LoVo (cell line): Measurements from ENCODE around the gene ABCB7.
"Not testable (repeated sequence)": the region's sequence is repeated elsewhere in the genome, so short reads cannot be mapped to it uniquely, and the experiment has no call there.

Source experiments
- DNase-seq: peaks from one replicate; pipeline ENCODE4 v3.0.0-alpha.2; 2016; ENCODE audit warnings: low spot score

The ABCB7 gene

DNA sequence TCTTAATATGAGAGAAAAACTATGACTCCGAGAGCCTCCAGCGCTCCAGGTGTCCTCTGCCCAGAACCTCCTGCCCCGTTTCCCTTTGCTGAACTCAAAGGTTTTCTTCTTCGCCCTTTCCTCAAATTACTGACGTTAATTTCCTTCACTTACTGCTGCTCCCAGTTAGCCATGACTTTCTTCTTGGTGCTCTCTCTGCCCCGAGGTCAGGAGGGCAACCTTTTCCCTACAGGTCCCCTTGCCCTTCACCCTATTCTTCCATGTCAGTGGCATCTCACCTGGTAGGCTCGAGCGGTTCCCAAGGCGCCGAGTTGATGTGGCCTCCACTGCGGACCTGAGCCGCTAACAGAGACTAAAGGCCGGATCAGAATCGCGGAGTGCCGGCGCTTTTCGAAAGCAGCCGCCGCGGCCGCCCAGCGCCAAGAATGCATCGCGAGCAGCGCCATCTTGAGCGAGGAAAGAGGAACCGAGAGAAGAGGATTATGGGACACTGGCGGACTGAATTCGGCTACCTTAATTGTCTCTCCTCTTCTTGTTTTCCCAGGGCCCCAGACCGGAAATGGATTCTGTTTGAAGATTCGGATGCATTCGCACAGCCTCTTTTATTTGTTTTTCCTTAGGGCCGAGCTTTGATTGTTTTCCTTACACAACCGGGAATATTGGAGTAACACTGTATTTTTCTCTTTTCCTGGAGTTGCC, at the start of gene ABCB7:
ABCB7 (minus strand) TSS at position 457 of the 699 bp plus-strand sequence; CDS start at position 446, 11 bp downstream.
- peak; percentile 63 for DNase-seq

DNA sequence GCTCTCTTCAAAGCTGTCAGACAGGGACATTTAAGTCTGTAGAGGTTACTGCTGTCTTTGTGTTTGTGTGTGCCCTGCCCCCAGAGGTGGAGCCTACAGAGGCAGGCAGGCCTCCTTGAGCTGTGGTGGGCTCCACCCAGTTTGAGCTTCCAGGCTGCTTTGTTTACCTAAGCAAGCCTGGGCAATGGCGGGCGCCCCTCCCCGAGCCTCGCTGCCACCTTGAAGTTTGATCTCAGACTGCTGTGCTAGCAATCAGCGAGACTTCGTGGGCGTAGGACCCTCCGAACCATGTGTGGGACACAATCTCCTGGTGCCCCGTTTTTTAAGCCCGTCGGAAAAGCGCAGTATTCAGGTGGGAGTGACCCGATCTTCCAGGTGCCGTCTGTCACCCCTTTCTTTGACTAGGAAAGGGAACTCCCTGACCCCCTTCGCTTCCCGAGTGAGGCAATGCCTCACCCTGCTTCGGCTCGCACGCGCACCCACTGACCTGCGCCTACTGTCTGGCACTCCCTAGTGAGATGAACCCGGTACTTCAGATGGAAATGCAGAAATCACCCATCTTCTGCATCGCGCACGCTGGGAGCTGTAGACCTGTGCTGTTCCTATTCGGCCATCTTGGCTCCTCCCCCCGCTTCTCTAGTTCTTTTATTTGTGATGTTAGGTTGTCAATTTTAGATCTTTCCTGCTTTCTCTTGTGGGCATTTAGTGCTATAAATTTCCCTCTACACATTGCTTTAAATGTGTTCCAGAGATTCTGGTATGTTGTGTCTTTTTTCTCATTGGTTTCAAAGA, 32.5 kb upstream of the ABCB7 start:
- peak; percentile 2 for DNase-seq

DNA sequence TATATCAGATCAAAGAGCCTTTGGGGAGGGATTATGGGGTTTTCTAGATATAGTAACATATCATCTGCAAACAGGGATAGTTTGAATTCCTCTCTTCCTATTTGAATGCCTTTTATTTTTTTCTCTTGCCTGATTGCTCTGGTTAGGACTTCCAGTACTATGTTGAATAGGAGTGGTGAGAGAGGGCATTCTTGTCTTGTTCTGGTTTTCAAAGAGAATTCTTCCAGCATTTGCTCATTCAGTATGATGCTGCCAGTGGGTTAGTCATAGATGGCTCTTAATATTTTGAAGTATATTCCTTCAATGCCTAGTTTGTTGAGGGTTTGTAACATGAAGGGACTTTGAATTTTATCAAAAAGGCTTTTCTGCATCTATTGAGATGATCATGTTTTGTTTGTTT, 25.6 kb upstream of the ABCB7 start:
- no peak for DNase-seq

DNA sequence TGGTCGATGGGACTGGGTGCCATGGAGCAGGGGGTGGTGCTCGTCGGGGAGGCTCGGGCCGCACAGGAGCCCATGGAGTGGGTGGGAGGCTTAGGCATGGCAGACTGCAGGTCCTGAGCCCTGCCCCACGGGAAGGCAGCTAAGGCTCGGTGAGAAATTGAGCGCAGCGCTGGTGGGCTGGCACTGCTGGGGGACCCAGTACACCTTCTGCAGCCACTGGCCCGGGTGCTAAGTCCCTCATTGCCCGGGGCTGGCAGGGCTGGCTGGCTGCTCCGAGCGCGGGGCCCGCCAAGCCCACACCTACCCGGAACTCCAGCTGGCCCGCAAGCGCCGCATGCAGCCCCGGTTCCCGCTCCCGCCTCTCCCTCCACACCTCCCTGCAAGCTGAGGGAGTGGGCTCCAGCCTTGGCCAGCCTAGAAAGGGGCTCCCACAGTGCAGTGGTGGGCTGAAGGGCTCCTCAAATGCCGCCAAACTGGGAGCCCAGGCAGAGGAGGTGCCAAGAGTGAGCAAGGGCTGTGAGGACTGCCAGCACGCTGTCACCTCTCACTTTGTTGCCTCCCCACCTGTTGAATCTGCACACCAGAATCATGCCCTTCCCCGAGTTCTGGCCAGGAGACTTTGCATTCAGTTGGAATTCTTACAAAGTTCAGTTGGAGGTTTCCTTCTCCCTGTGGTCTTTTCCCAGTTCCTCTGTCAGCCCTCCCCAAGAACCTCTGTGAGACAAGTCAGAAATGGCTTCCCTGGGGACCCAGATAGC, 23.6 kb upstream of the ABCB7 start:
- DNase-seq = not testable (repeated sequence)

DNA sequence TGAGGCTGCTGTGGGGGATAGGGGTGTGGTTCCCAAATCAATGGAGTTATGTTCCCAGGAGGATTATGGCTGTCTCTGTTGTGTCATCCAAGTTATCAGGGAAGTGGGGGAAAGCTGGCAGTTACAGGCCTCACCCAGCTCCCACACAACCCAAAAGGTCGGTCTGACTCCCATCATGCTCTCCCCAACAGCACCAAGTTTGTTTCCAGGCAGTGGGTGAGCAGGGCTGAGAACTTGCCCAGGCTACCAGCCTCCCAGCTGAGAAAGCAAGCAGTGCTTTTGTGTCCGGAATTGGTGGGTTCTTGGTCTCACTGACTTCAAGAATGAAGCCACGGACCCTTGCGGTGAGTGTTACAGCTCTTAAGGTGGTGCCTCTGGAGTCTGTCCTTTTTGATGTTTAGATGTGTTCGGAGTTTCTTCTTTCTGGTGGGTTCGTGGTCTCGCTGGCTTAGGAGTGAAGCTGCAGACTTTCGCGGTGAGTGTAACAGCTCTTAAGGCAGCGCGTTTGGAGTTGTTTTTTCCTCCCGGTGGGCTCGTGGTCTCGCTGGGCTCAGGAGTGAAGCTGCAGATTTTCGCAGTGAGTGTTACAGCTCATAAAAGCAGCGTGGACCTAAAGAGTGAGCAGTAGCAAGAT, 16.3 kb upstream of the ABCB7 start:
- not testable (repeated sequence) for DNase-seq

DNA sequence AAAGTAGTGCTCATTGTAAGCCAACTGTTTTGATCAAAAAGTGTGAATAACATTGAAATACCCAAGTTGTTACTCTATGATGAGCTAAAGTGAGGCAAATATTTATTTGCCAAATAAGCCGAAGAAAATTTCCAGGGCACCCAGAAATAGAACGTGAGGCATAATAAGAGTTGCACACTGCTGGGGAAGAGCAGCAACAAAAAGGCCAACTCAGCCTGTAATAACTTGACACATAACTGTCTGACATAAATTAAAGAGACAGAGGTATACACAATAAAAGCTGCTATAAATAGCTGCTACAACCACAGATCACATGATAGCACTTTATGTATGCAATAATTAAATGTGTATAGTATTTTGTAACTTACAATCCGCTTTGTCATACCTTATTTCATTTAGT, 2.0 kb upstream of the ABCB7 start:
- no peak for DNase-seq

DNA sequence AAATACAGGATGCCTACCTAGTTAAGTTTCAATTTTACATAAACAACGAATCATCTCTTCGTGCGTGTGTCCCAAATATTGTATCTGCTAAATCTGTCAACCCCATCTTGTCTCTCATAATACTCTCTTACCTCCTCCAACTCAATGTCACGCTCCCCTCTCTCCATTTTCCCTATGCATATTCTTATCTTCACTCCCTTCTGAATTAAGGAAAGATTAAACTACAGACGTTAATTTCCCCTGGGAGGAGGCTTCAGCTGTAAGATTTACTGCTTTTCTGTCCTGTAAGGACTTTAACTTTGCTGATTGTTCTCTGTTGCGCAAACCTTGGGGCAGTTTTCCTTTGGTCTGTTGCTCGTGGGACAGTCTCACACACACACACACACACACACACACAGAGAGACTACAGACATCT, 455 bp upstream of the ABCB7 start:
- DNase-seq = no peak

DNA sequence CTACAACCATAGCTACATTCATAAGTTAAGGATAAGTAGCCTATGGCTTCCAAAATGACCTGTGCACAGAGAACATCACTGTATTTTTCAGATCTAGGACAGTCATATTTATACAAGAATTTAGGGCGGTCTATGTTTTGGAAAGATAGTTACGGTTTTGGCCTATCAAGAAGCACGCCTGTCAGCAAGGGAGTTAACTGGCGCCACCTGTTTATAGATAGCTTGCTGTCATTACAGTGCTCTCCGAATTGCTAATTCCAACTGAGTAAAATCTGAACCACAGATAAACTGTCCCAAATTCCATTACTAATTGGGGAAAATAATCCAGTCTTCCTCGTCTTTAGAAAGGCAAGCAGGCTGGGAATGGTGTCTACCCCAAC, 646 bp downstream of the ABCB7 start:
- DNase-seq = no peak

DNA sequence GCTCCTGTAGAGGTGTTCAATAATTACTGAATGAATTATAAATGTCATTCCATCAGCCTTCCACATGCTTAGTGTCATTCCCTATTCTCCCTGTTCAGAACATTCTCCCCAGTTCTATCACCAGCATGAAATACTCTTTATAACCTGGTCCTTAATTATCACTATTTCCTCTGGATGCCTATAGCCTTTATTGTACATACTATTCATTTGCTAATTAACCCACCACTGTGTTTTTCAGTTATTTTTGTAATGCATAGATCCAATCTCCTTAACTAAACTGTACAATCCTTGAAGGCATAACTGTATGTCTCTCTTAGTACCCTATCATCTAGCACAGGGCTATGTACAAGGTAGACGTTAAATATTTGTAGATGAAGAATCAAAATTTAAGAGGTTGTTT, 1.2 kb downstream of the ABCB7 start:
- no peak for DNase-seq

DNA sequence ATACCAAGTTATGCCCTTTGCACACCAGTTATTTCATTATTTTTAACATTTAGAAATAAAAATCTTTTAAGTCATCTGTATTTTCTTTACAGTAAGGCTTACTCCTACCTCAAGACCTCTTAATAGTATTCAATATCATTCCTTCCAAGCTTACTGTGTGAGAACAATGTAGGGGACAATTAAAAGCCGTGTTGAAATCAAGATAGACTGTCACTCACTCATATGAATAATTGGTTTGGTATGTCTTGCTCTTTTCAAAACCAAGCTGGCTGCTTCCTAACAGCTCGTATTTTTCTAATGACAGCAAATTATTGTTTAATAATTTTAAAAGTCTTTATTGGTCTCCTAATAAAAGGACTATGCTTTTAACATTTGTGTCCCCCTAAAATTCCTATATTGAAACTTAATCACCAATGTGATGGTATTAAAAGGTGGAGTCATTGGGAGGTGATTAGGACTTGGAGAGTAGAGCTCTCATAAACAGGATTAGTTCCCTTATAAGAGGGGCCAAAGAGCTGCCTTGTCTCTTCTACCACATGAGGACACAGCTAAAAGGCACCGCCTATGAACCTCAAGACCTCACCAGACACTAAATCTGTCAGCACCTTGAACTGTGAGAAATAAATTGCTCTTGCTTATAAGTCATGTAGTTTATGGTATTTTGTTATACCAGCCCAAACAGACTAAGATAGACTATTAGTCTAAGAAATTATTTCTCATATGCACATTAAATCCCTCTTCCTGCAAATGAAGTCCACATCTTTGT, 4.1 kb downstream of the ABCB7 start:
- no peak for DNase-seq

DNA sequence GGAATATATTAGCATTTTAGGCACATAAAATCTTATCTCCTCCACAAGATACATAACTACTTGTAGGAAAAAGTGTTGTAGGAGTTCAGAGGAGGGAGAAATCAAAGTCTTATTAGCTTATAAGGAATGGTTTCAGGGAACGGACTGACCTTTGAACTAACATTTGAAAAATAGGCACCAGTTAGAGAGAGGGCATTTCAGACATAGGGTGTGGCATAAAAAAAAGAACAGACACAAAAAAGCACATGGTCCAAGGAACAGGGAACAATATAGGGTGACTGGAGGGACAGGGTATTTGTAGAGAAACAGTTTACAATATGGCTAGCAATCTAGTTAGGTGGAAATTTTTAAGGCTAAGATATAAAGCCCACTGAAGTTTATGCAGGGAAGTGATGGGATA, 6.4 kb downstream of the ABCB7 start:
- DNase-seq = peak; percentile 2

DNA sequence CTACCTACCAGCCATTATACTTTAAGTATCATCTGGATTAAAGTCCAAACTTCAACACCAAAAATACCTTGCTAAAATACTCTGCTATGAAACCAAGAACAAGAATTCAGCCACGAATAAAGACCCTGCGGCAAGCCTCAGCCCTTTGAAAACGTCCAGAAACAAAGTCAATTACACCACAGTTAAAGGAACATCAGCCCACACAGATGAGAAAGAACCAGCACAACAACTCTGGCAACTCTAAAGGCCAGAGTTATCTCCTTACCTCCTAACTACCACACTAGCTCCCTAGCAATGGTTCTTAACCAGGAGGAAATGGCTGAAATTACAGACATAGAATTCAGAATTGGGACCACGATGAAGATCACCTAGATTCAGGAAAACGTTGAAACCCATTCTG, 23.4 kb downstream of the ABCB7 start:
- no peak for DNase-seq

DNA sequence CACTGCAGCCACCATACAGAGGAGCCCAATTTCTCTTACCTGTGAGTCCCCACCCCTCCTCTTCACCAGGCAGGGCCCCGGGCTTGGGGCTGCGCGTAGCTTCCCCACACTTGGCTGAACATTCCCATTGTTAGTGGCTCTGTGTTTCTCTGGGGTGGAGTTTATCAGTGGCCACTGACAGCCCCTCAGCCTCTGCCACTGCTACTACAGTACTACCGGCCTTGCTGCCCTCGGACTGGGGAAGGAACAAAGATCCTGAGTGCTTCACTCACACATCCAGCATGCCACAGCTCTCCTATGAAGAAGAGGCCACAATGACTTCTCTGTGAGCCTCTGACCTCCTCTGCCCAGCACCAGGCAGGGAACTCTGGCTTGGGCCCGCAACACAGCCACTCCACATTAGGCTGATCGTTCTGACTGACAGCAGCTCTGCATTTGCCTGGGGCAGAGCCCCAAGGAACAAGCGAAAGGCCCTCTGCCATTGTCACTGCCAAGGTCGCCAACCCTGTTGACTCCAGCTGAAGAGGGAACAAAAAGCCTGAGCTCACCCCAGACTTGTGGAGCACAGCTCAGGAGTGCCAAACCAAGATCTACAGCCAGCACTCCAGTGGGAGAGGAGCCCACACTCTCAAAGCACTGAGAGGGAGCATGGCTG, 24.0 kb downstream of the ABCB7 start:
- DNase-seq = no peak

DNA sequence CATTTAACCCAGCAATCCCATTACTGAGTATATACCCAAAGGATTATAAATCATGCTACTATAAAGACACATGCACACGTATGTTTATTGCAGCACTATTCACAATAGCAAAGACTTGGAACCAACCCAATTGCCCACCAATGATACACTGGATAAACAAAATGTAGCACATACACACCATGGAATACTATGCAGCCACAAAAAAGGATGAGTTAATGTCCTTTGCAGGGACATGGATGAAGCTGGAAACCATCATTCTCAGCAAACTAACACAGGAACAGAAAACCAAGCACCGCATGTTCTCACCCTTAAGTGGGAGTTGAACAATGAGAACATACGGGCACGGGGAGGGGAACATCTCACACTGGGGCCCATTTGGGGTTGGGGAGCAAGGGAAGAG, 27.0 kb downstream of the ABCB7 start:
- DNase-seq = not testable (repeated sequence)

DNA sequence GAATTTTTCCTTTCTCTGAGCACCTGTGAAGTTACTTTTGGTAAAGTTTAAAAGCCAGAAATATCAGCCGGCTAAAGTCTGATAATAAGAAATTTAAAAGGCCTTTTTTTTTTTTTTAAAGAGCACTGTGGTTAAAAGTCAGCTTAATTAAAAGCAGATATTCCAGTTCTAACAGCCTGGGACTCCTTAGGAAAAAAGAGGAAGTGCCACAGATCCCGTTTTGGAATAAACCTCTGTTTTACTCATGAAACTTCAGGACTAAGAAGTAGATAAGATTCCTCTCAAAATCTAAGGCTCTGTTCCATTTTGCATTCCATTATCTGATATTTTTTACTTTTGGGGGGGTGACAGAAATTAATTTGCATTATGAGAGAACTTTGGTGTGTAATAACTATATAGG, 37.8 kb downstream of the ABCB7 start:
- no peak for DNase-seq

DNA sequence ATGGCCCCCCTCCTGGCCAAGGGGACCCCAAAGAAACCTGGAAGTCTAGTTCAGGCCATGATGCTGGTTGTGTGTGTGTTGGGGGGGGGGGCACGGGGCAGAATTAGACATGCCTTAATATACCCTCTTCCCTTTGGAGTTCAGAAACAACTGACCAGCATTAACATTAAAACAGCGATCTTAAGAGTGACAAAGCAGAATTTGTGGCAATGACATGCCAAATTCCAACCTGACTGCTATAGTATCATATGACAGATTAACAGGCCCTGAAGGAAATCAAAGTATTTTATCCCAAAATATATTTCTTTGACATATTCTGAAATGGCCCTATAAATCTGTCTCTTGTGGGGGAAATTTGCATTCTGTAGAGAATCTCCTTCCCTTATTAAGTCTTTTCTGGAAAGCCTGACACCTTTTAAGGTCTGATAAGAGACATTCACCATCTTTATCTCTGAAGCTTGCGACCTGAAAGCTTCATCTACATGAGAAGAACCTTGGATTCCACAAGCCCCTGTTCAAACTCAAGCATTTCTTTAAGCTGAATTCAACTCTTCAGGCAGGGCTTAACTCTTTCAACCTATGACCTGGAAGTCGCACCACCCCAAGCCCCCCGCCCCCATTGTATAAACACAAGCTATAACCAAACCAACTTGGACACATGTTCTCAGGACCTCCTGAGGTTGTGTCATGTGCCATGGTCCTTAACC, 40.2 kb downstream of the ABCB7 start:
- no peak for DNase-seq

DNA sequence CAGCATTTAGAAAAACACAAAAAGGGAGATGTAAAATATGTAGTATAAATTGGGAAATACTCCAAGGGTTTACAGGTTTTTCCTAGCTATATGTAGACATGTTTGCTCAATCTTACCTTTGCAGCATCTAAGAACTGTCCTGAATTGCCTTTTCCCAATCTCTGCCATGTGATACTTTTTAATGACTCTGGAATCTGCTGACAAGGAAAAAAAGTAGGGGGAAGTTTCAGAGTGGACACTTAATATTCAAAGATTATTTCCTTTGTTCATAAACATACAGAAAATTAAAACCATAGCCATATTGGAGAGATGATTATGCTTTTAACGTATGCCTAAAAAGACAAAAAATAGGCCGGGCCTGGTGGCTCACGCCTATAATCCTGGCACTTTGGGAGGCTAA, 41.4 kb downstream of the ABCB7 start:
- no peak for DNase-seq

DNA sequence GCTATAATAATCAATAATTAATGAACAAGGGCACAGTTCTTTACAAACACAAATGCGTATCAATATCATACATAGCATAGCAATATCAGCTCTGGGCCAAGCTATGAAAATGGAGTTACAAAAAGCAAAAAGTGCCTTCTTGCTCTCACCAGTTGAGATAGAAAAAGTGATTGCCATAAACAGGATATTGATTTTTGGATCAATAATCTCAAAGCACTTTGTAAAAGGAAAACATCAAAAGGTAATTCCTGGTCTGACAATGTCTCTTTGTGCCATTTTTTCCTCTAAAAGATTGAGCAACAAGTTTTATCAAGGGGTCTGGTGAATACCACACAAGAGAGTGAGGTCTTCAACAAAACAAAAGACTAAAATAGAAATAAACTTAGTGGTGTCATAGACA, 42.4 kb downstream of the ABCB7 start:
- no peak for DNase-seq

DNA sequence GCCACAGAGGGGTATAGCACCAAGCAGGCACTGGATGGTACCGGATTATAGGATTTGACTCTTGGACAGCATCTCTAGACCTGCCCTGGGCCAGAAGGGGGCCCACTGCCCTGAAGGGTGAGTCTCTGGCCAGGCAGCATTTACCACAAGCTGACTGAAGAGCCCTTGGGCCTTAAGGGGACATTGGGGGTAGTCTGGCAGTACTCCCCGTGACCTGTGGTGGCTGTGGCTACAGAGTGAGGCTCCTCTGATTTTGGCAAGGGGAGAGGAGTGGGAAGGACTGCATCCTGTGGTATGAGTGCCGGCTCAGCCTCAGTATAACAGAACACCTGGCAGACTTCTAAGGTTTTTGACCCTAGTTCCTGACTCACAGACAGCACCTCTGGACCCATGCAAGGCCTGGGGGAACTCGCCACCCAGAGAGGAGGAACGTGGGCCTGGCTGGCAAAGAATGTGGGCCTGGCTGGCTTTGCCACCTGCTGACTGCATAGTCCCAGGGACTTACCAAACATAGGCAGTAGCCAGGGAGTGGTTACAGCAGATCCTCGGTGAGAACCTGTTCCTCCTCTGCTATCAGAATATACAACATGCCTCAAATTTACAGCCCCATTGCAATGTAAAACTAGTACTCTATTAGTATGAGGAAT, 48.1 kb downstream of the ABCB7 start:
- DNase-seq = no peak

DNA sequence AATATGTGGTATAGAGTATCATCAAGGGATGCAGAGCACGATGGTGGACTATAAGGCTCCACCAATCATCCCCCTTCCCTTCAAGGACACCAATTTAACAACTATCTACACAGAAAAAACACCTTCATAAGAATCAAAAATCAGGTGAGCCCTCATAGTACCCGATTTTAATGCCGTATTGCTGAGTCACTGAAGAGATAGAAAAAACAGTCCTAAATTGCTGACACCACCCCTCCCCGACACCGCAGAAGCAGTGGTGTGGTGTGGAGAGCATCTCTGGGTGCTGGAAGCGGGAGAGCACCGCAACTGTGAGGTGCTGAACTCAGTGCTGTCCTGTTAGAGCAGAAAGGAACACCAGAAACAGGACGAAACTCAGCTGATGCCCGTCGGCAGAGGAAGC, 49.3 kb downstream of the ABCB7 start:
- DNase-seq = no peak
